ENCODE results near the gene SAMSN1. TPM values are rescaled to one million over a fixed set of nuclear protein-coding genes. Genes with fewer than 3 reads are reported as not detected.

The SAMSN1 gene
- total and polyA plus RNA-seq, 9 of the 15 experiments (the other 6 are each of a cell fraction or from before 2014, with no cell fraction given) = 101 to 223 (median 159) TPM

DNA sequence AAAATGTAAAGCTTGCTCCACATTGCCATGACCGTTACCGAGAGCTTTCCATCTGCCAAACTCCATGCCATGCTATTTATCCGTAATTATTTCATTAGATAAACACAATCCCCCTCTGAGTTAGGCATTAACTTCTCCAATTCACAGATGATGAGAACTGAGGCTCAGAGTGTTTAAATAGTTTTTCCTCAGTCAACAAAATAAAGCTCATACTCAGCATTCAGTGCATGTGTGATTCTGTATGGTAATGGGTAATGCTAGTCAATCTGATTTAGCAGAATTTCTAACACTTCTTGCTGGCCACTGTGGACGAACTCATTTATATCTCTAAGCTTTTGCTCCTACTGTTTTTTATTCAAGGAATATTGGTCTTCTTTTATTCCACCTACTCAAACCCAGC lies 17.3 kb downstream of the SAMSN1 start:
- CTCF ChIA-PET (ENCODE audit: low intra/inter-chr PET ratio) = no interaction called here
- no peak for FAIRE-seq
- Histone ChIP-seq H3K27ac (ENCODE audit: extremely low read depth, low read depth, low read length) (peak overlapping the region; percentile 67), H3K9me3 (replicated peaks; ENCODE audit: control insufficient read depth, insufficient read depth, low read depth, low read length) (no peaks in the 10 kb centered on the region), H4K20me1 (replicated peaks; ENCODE audit: control insufficient read depth, insufficient read depth, low read length) (peaks cover 11% of the 10 kb centered on the region), H3K4me1 (replicated peaks in 1 of 2; ENCODE audit: control insufficient read depth in 2 of 2, insufficient read depth in 2 of 2, low read length in 2 of 2) (peaks cover 0 to 28% of the 10 kb centered on the region in 2 experiments; a peak in 4 of 5 replicates), H3K79me2 (ENCODE audit: control insufficient read depth, insufficient read depth, low read length) (peaks cover 99% of the 10 kb centered on the region), H3K4me2 (ENCODE audit: insufficient read depth, low read length) (peak overlapping the region; percentile 62), H3K4me3 (peak overlapping the region; percentile 7; the same call in 1 of the 2 replicates), H3K9me1 (ENCODE audit: control insufficient read depth, insufficient read depth, low read length) (no peaks in the 10 kb centered on the region), H3K27me3 (ENCODE audit: control insufficient read depth in 2 of 2, insufficient read depth in 2 of 2, low read length in 2 of 2) (no peaks in the 10 kb centered on the region), H2AFZ (ENCODE audit: low read depth, low read length) (no peak overlapping the region), H3K36me3 (ENCODE audit: control insufficient read depth, insufficient read depth, low read length) (peaks cover 53% of the 10 kb centered on the region), H3K9ac (ENCODE audit: insufficient read depth in 1 of 2, low read depth in 2 of 2, low read length in 2 of 2) (peak overlapping the region in 1 of 2 experiments; percentile 68; a peak in 2 of 4 replicates)
- in situ Hi-C loops (cut with MboI) (no loop called here), intact Hi-C loops (cut with micrococcal nuclease) (loop anchor here (5.0 kb wide), 4 partner anchors 53 to 533 kb away; partner anchors contain the start of gene NRIP1)
- no TSS peak for BruUV-seq (replicated peaks)
- DNase-seq (ENCODE audit: extremely low read depth in 1 of 4, low spot score in 3 of 4) = no peak
- TF ChIP-seq FUS (optimal IDR thresholded peaks at IDR 0.05; ENCODE audit: low read depth, low read length) = no peak
- TF ChIP-seq C11orf30 (IDR thresholded peaks at IDR 0.05; ENCODE audit: low read depth) = peak; percentile 70
- TF ChIP-seq MCM7 (IDR thresholded peaks at IDR 0.05) = no peak
- peak; percentile 76 for TF ChIP-seq ZNF316 (IDR thresholded peaks at IDR 0.05)
- no peak for TF ChIP-seq RFX1 (IDR thresholded peaks at IDR 0.05)
- peak; percentile 50; the same call in 1 of the 2 replicates for TF ChIP-seq MAFG (tag; conservative IDR thresholded peaks at IDR 0.05)
- TF ChIP-seq, protein P1, sequence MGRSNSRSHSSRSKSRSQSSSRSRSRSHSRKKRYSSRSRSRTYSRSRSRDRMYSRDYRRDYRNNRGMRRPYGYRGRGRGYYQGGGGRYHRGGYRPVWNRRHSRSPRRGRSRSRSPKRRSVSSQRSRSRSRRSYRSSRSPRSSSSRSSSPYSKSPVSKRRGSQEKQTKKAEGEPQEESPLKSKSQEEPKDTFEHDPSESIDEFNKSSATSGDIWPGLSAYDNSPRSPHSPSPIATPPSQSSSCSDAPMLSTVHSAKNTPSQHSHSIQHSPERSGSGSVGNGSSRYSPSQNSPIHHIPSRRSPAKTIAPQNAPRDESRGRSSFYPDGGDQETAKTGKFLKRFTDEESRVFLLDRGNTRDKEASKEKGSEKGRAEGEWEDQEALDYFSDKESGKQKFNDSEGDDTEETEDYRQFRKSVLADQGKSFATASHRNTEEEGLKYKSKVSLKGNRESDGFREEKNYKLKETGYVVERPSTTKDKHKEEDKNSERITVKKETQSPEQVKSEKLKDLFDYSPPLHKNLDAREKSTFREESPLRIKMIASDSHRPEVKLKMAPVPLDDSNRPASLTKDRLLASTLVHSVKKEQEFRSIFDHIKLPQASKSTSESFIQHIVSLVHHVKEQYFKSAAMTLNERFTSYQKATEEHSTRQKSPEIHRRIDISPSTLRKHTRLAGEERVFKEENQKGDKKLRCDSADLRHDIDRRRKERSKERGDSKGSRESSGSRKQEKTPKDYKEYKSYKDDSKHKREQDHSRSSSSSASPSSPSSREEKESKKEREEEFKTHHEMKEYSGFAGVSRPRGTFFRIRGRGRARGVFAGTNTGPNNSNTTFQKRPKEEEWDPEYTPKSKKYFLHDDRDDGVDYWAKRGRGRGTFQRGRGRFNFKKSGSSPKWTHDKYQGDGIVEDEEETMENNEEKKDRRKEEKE (IDR thresholded peaks at IDR 0.05; ENCODE audit: borderline replicate concordance in 1 of 2, control insufficient read depth in 1 of 2, low read depth in 2 of 2, low read length in 1 of 2) = 0 out of 4 replicates have a peak, but pooled peaks of 1 of the 2 experiments have one; percentile 6
- TF ChIP-seq POLR2B (IDR thresholded peaks at IDR 0.05; ENCODE audit: low read depth, partially characterized antibody) = peak; percentile 24
- WGBS (ENCODE audit: insufficient coverage, low coverage, missing lambda C conversion rate) = 20% methylated on average over 4 of the region's 4 CpGs
- peak; percentile 42 for ATAC-seq
- POLR2A ChIA-PET = interaction anchor here (0.7 to 1.2 kb wide), 6 partner anchors 9 to 75 kb away, joined by 3 to 5 read pairs (median 3); no protein-coding TSS in a partner anchor

Data from K562 (cell line).